RWPE1 (cell line): ENCODE results near the gene ST3GAL3.

ENCODE experiments used
- CTCF ChIA-PET: fragments of 350-600 bp; sonication (Branson Sonifier 250); formaldehyde crosslinking; extraction: SDS; loops from one replicate; lab custom pipeline; 2021; lab: Yijun Ruan, JAX
- POLR2A ChIA-PET: fragments of 400-600 bp; formaldehyde crosslinking; extraction: SDS; loops from one replicate; lab custom pipeline; 2020; ENCODE audit warnings: antibody characterized with exemption; ENCODE audit not compliant: low non-redundant PET; lab: Yijun Ruan, JAX
- DNase-seq: peaks from one replicate; pipeline ENCODE4 v3.0.0; 2012; ENCODE audit warnings: low spot score
- H3K27ac ChIP-seq: fragments of 450-650 bp; 2 replicates; pipeline ENCODE4 v1.5.1; 2017
- CTCF ChIP-seq: fragments of 450-650 bp; conservative IDR thresholded peaks from 2 replicates; pipeline ENCODE4 v1.5.1; 2017; ENCODE audit warnings: low read depth, mild to moderate bottlenecking

Gene ST3GAL3

GRCh38 chr1:43960798-43961197 is 253.5 kb downstream of the ST3GAL3 start:
- TF ChIP-seq CTCF: no peak
- DNase-seq: no peak
- ChIA-PET POLR2A (no interaction called here), CTCF (interaction anchor here (0.6 to 0.8 kb wide), 2 partner anchors 15 to 198 kb away, joined by 3 read pairs; no protein-coding TSS in a partner anchor)
- H3K27ac ChIP-seq: no peak overlapping the region

GRCh38 chr1:43961692-43962091 is 254.4 kb downstream of the ST3GAL3 start:
- DNase-seq: no peak
- H3K27ac ChIP-seq: no peak overlapping the region
- no peak for TF ChIP-seq CTCF
- ChIA-PET POLR2A (no interaction called here), CTCF (no interaction called here)

GRCh38 chr1:43962324-43962723 is 255.0 kb downstream of the ST3GAL3 start:
- ChIA-PET POLR2A (no interaction called here), CTCF (no interaction called here)

GRCh38 chr1:43963006-43963405 is 255.7 kb downstream of the ST3GAL3 start:
- no peak for TF ChIP-seq CTCF
- POLR2A ChIA-PET: no interaction called here
- CTCF ChIA-PET: no interaction called here
- H3K27ac ChIP-seq: peak overlapping the region; percentile 4; the same call in 1 of the 2 replicates
- no peak for DNase-seq

More at GRCh38 chr1:43962324-43962723, 255.0 kb downstream of the ST3GAL3 start:
- DNase-seq: no peak
- no peak overlapping the region for H3K27ac ChIP-seq
- TF ChIP-seq CTCF: no peak

- DNase-seq: no peak
- ChIA-PET CTCF (interaction anchor here (0.8 to 1.0 kb wide), 2 partner anchors 17 to 73 kb away, joined by 3 to 4 read pairs; partner anchors contain the start of gene IPO13), POLR2A (no interaction called here)
- peak overlapping the region; percentile 4; the same call in 1 of the 2 replicates for H3K27ac ChIP-seq
- no peak for TF ChIP-seq CTCF
Observed at GRCh38 chr1:43963890-43964289, 256.6 kb downstream of the ST3GAL3 start.

GRCh38 chr1:43965316-43965715 is 258.0 kb downstream of the ST3GAL3 start:
- ChIA-PET POLR2A (no interaction called here), CTCF (no interaction called here)
- TF ChIP-seq CTCF: no peak
- no peak overlapping the region for H3K27ac ChIP-seq
- no peak for DNase-seq
